IPS-NIHi11 (cell line): Measurements from ENCODE around the gene KRT82.
A peak's percentile ranks its signal among the peaks of the same experiment; 100 is the strongest.
"Not testable (repeated sequence)": the region's sequence is repeated elsewhere in the genome, so short reads cannot be mapped to it uniquely, and the experiment has no call there.

Source experiments
- DNase-seq: peaks from one replicate; pipeline ENCODE4 v3.0.0; 2012; ENCODE audit warnings: mixed read lengths, low spot score

KRT82 gene

DNA sequence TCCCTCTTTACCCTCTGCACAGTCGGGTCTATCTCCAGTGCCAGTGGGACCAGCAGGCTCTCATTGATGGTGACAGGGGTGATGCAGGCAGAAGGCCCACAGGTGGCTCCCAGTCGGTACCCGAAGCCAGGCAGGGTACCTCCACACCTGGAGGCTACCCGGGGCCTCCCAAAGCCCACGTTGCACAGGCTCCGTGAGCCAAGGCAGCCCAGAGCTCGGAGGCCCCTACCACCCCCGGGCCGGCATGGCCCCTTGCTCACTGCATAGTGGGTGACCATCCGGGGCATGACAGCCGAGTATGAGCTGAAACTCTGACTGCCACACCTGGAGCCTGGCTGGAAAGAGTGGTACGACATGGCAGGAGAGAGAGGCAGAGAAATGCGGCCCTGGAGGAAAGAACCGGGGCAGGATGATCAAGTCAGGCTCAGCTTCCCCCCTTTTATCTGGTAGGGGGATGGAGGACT lies at the start of gene KRT82:
Gene KRT82 (minus strand): TSS at position 414 of the 464 bp plus-strand sequence. CDS start 58 bp downstream, at position 356.
- DNase-seq = no peak

DNA sequence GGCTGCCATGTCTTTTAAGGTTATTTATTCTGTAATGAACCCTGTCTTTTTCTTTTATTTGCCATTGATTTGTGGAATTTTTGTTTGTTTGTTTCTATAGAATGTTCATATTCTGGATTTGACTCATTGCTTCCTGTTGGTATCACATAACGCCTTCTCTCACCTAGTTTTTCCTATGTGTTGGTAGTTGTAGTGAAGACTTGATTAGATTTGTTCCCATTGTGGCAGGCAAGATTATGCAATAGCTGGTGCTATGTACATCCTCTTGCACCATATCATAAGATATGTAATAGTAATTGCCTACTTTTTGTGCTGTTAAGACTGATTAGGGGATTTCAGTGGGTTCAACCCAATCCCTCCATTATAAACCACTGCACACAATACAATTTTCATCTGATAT lies 49.7 kb upstream of the KRT82 start:
- DNase-seq = no peak

DNA sequence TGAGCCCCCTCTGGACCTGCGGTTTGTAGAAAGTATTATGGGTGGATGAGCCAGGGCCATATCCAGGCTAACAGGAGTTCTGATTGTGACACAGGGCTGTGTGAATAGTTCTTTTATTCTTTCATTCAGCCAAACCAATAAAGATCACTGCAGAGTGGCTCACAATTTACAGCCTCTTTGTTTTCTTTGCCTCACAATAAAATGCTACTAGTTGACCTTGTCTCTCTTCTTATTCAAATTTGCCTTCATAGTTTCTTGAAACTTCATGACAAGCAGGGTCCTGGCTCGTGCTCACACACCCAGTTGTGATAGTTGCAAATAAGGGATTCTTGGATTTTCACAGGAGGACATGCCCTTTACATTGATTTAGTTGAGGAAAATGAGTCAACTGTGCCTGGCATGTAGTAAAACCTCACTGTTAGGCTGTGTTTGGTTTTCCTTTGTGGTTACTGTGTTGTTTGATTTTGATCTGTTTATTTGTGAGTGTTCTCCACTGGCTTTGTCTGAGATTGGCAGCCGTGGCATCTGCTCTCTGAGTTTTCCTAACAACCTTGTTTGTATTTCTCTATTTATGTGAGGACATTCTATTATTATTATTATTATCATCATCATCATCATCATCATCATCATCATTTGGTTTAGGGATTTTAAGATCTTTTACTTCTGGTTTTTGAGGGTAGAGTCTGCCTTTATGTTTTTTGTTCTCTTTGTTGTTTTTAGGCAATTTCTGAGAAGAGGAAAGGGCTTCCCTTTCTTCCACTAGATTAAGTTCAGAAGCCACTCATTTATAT lies 48.5 kb upstream of the KRT82 start:
- DNase-seq = no peak

GRCh38 chr12:52452101-52452500 lies 46.0 kb upstream of the KRT82 start, which contains the start of gene KRT6B:
Gene KRT6B, minus strand, starts transcription at chr12:52452146. Its CDS starts 68 bp downstream, at chr12:52452078.
- DNase-seq = no peak

- DNase-seq = no peak
Measured at GRCh38 chr12:52448228-52448627, 42.1 kb upstream of the KRT82 start.

DNA sequence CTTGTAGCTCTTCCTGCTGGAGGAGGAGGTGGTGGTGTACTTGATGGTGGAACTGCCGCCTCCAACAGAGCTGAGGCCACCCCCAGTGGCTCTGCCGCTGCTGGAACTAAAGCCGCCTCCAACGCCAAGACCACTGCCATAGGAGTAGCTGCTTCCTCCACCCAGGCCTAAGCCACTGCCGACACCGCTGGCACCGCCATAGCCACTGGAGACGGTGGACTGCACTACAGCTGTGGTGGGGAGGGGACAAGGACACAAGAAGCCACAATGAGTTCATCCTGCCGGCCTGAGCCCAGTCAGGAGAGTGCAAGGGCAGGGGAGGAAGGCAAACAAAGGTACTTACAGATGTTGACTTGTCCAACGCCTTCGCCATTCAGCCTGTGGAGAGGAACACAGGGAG lies 41.1 kb upstream of the KRT82 start:
- DNase-seq = not testable (repeated sequence)

- DNase-seq = no peak
Measured at GRCh38 chr12:52446367-52447045, 40.4 kb upstream of the KRT82 start.

GRCh38 chr12:52445876-52446275 lies 39.7 kb upstream of the KRT82 start:
- DNase-seq = no peak

DNA sequence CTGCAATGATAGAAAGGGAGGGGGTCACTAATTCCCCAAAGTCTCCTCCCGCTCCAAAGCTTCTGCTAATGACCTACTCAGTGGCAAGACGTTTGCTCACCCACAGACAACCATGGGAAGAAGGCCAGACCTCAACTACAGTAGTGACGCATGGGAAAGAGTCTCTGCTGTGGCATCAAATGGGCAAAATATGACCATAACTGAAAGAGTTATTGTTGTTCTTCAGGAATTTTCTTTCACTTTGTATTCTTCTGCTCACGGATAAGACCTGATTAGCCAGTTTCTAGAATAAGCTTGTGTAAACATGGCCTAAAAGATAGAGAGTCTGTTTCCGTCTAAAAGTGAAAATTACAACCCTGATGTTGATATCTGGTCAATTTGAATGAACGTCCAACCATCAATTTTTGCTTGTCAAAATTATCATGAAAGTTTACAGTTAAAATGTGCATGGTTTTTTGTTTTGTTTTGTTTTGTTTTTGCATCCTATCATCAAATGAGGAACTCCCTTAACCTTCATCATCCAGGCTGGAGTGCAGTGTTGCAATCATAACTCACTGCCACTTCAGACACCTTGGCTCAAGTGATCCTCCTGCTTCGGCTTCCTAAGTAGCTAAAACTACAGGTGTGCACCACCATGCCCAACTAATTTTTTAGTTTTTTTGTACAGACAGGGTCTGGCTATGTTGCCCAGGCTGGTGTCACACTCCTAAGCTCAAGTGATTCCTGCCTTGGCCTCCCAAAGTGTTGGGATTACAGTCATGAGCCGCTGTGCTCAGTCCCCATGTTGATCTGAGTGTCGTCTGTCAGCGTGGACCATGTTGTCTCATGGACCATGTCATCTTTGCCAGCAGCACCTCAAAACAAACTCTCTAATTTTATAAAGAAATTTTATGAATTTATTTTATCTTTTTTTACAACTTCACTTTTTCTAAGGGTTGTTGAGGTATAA lies 38.8 kb upstream of the KRT82 start:
- DNase-seq = no peak

- DNase-seq = no peak
Measured at GRCh38 chr12:52443966-52444365, 37.8 kb upstream of the KRT82 start.

DNA sequence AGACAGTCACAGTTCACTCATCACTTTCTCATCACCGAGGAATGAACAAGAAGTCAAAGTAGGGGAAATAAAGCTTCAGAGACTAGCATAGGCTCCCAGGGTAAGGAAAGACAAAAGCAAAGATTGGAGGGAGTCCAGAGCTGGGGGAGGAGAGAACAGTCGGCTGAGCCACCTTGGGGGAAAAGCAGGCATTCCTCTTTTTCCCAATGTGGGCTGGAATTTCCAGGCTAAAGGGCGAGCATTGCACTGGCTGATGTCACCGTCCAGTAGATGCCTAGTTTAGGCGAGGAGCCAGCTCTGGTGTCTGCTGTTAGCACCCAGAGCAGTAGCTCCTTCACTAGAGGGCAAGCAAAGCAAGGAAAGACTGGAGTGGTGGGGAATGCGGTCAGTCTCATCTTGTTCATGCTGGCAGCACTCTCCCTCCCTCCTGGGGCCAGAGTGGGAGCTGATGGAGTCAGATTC lies 36.5 kb upstream of the KRT82 start:
- DNase-seq = peak; percentile 78

DNA sequence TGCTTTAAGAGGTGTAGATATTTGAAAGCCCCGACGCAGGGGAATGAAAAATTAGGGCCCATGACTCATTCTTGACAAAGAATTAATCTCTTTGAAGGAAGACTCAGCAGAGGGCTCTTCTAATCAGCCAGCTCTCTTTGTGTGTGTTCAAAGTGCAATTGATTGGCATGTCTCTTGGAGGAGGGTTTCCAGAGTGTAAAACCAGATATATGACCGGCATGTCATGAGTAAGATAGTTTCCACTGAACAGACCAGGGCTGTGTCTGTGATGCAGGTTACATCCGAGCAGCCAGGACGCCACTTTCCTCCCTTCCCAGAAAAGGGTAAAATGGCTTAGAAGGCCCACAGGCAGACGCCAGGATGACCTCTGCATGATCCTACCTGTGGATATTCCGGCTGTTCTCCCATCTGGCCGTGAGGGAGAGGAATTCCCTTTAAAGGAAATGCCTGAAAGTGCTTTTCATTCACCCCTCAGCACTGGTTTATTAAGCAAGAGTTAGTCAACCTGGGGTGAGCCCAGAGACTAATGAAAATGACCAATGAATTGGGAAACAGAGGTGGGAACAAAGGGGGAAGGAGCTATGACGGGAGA lies 35.3 kb upstream of the KRT82 start:
- DNase-seq = no peak

DNA sequence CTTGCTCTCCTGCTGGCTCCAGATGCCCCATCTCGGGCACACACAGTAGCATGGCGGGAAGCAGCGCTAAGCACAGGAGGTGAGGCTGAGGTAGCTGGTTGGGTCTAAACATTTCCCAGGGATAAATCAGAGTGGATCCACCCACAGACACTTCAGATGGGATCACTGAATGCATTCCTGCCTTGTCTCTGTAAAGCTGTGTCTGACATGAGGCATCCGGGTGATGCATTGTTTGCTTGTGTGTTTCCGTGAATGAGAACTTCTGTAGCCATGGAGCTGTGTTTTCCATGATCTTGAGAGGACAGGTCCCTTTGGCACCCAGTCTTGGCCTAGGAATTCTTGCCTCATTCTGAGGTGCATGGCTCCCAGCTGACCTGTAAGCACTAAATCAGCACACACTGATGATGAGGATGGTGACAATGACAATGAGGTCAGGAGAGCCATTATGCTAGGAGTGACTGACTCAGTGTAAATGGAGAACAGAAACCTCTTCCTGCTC lies 34.7 kb upstream of the KRT82 start:
- DNase-seq = no peak

- DNase-seq = no peak
Measured at GRCh38 chr12:52439845-52440244, 33.7 kb upstream of the KRT82 start.

DNA sequence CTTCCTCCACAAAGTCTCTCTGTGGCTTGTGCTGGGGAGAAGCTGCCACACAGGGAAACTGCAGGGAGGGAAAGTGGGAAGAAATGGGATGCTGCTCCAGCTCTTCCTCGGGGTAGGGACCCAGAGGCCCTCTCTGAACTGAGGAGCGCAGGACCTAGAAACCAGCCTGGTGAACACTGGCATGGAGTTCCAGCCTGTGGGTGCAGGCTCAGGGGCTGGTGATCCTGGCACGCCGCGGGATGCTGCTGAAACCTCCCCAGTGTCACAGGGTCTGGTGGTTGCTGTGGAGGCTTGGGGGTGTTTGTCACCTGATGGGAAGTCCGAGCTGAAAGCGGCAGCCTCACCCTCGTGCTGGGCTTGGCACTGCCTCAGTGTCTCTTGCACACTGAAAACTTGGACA lies 33.3 kb upstream of the KRT82 start:
- DNase-seq = no peak

DNA sequence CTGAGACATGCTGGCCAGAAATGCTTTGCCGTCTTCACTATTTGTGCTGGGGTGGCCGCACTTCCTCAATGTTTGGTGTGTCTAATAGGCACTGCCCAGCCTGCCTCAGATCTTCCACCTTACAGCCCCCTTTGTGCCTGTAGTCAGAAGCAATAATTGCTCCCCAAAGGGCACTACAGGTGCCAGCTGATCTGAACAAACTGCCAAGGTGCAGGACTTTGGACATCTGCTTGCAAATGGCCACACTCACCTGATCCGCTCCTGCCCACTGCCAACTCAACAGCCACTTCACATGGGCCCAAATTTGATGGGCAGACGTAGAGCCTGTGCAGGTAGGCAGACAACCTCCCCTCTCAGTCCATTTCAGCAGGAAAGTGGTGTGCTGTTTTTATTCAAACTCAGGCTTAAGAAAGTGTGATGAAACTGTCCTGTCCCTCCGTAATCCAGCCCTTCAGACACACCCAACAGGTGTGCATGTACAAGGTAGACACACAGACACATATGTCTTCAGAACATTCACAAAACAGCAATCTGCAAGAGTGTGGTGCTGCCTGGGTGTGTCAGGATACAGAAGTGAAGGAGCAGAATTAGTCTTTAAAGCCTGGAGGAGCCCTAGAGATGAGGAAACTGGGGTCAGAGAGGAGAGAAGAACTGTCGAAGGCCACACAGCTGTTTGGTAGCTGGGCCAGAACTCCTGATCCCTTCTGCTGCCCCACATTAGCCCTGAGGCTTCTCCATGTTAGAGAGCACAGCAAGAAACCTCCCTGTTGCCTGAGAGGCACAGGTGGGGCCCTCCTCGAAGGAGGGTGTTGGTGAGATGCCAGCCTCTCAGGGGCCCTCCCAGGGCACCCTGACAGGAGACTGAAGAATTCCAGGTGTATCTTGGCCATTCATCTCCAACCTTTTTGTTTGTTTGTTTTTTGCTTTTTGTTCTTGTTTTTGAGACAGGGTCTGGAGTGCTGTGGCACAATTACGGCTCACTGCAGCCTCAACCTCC lies 32.5 kb upstream of the KRT82 start:
- DNase-seq = no peak

DNA sequence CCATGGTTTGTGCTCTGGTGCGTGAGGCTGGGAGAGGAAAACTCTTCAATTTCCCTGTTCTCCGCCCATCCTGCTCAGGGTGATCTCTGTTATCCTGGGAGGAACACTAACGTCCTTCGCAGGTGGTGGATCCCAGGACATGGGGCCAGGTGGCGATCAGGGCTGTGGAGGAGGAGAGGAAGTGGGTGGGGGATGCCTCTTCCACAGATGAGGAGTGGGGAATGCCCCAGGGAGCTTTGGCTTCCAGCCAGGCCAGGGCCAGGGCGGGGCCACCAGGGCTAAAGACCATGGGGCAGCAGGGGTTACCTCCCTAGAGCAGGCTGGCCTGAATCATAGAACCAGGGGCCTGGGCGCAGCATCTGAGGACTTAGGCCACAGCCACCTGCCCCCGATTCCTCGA lies 31.4 kb upstream of the KRT82 start:
- no peak for DNase-seq

DNA sequence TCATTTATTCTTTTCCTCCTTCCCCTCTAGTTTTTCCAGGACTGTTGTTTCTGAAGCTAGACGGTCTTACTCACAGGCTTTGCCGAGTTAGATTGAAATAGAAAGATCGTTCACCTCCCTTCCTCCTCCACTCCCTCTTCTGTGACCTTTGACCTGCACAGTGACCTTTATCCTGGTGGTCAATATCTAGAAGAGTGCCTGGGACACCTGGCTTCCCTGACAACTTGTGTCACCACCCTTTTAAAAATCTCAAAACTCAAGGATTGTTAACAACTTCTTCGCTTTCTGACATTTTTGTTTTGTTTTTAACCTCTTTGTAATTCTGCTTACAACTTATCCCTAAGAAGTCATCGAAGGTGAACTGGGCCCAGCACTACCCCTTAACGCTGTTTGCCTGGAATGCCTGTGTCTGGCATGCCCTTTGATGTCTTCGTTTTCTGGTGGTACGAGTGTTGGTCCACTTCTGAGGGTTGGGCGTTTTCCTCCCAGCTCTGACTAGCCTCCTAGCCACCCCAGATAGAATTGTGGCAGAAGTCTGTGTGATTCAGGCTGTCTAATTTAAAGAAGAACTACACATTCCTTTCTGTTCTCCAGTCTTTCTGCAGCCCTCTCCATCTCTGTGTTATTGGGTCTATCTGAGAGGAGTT lies 30.8 kb upstream of the KRT82 start:
- no peak for DNase-seq

- no peak for DNase-seq
Measured at GRCh38 chr12:52436000-52436827, 30.1 kb upstream of the KRT82 start.
